Stimulated activated CD4-positive, alpha-beta T cell treated with anti-CD3 and anti-CD28 coated beads, Interleukin-2, amount 100 ng/mL, for 4 hours (primary cell): Measurements from ENCODE around the gene TADA2A.
"Not testable (repeated sequence)": the region's sequence is repeated elsewhere in the genome, so short reads cannot be mapped to it uniquely, and the experiment has no call there.

ENCODE experiments used
- DNase-seq: peaks from one replicate; pipeline ENCODE4 v3.0.0-alpha.2; 2020; ENCODE audit warnings: low read depth

The TADA2A gene

GRCh38 chr17:37400505-37400904 is 6.2 kb upstream of the TADA2A start:
- DNase-seq: no peak

- not testable (repeated sequence) for DNase-seq
Measured at GRCh38 chr17:37405522-37405921, 1.2 kb upstream of the TADA2A start.

- no peak for DNase-seq
Measured at GRCh38 chr17:37405955-37406634, 591 bp upstream of the TADA2A start.

GRCh38 chr17:37408145-37408479 is 1.4 kb downstream of the TADA2A start:
- not testable (repeated sequence) for DNase-seq

- DNase-seq: no peak
Measured at GRCh38 chr17:37410357-37410756, 3.7 kb downstream of the TADA2A start.

GRCh38 chr17:37413875-37414519 is 7.3 kb downstream of the TADA2A start:
- DNase-seq: no peak

- DNase-seq: no peak
Measured at GRCh38 chr17:37417852-37418251, 11.2 kb downstream of the TADA2A start.

- no peak for DNase-seq
Measured at GRCh38 chr17:37422971-37423625, 16.4 kb downstream of the TADA2A start.

- DNase-seq: no peak
Measured at GRCh38 chr17:37425268-37425667, 18.6 kb downstream of the TADA2A start.

GRCh38 chr17:37429039-37429438 is 22.4 kb downstream of the TADA2A start:
- no peak for DNase-seq

GRCh38 chr17:37429453-37429852 is 22.8 kb downstream of the TADA2A start:
- no peak for DNase-seq

GRCh38 chr17:37430051-37430627 is 23.5 kb downstream of the TADA2A start:
- DNase-seq: no peak

GRCh38 chr17:37432671-37433070 is 26.0 kb downstream of the TADA2A start:
- no peak for DNase-seq

- no peak for DNase-seq
Measured at GRCh38 chr17:37438141-37438540, 31.5 kb downstream of the TADA2A start.

GRCh38 chr17:37440424-37440823 is 33.7 kb downstream of the TADA2A start:
- DNase-seq: no peak

GRCh38 chr17:37441369-37442014 is 34.8 kb downstream of the TADA2A start:
- not testable (repeated sequence) for DNase-seq

GRCh38 chr17:37446027-37446426 is 39.3 kb downstream of the TADA2A start:
- no peak for DNase-seq

- DNase-seq: no peak
Measured at GRCh38 chr17:37447641-37448040, 41.0 kb downstream of the TADA2A start.

GRCh38 chr17:37450112-37450511 is 43.4 kb downstream of the TADA2A start:
- DNase-seq: no peak

GRCh38 chr17:37457801-37458200 is 51.1 kb downstream of the TADA2A start:
- DNase-seq: not testable (repeated sequence)

GRCh38 chr17:37458805-37459204 is 52.1 kb downstream of the TADA2A start:
- DNase-seq: no peak

GRCh38 chr17:37461668-37462067 is 55.0 kb downstream of the TADA2A start:
- no peak for DNase-seq

GRCh38 chr17:37462492-37462891 is 55.8 kb downstream of the TADA2A start:
- no peak for DNase-seq
